ENCODE measurements around the gene ECI2. TPM values are rescaled to one million over a fixed set of nuclear protein-coding genes. Genes with fewer than 3 reads are reported as not detected.

ECI2 gene
- total and polyA plus RNA-seq, 2 donors (not counting 3 experiments of a cell fraction or from before 2014, with no cell fraction given): 33.5 to 91.0 TPM

- DNase-seq (ENCODE audit: low read depth, low spot score) (no peak), FAIRE-seq (no peak)
- no peak within 1 kb of the TSS for H3K4me2 ChIP-seq (ENCODE audit: insufficient read depth, low read length)
- no peaks in the 10 kb centered on the region for H3K4me1 ChIP-seq (ENCODE audit: control insufficient read depth, extremely low read depth, insufficient read depth, low read length)
- BruUV-seq (replicated peaks): no TSS peak
- H2AFZ ChIP-seq (ENCODE audit: low read depth, low read length): peak within 1 kb of the TSS; percentile 67
- H3K79me2 ChIP-seq (ENCODE audit: control insufficient read depth, insufficient read depth, low read length): no peaks in the 10 kb centered on the region
- ChIA-PET CTCF (no interaction called here), POLR2A (interaction anchor here (1.0 kb wide), 1 partner anchor 11 kb away, joined by 7 read pairs; no protein-coding TSS in a partner anchor)
- H3K4me3 ChIP-seq (replicated peaks in 1 of 3; ENCODE audit: insufficient read depth in 1 of 3, low read depth in 1 of 3, low read length in 3 of 3): no peak within 1 kb of the TSS
- H4K20me1 ChIP-seq (replicated peaks; ENCODE audit: control insufficient read depth, extremely low read depth, insufficient read depth, low read length): no peaks in the 10 kb centered on the region
- H3K9me3 ChIP-seq (replicated peaks; ENCODE audit: control insufficient read depth, insufficient read depth, low read length): no peaks in the 10 kb centered on the region
- no peaks in the 10 kb centered on the region for H3K9me1 ChIP-seq (replicated peaks; ENCODE audit: control insufficient read depth, extremely low read depth, insufficient read depth, low read length)
- H3K9ac ChIP-seq (replicated peaks; ENCODE audit: extremely low read depth, insufficient read depth, low read length): no peak within 1 kb of the TSS
- no peak for TF ChIP-seq POLR2AphosphoS5 (IDR thresholded peaks at IDR 0.05; ENCODE audit: insufficient read depth, low read depth, low read length)
- dilution Hi-C loops (cut with MboI; ENCODE audit: extremely low pct_ligation_motif_present, low sequenced_read_pairs): no loop called here
- H3K27ac ChIP-seq (ENCODE audit: insufficient read depth, low read depth, low read length): no peak within 1 kb of the TSS
- no peaks in the 10 kb centered on the region for H3K36me3 ChIP-seq (ENCODE audit: control insufficient read depth in 2 of 2, extremely low read depth in 1 of 2, insufficient read depth in 2 of 2, low read length in 2 of 2)
- intact Hi-C loops (cut with micrococcal nuclease): no loop called here
- no peaks in the 10 kb centered on the region for H3K27me3 ChIP-seq (ENCODE audit: control insufficient read depth in 2 of 2, insufficient read depth in 2 of 2, low read length in 2 of 2)
Measured at GRCh38 chr6:4078691-4079471, 56.5 kb downstream of the ECI2 start, which contains the start of gene FAM217A. Gene FAM217A (minus strand): TSS chr6:4079137. CDS start chr6:4077414, 1,723 bp downstream.

- ChIA-PET CTCF (interaction anchor here (0.8 kb wide), 1 partner anchor 12 kb away, joined by 3 read pairs; no protein-coding TSS in a partner anchor), POLR2A (no interaction called here)
- TF ChIP-seq POLR2AphosphoS5 (IDR thresholded peaks at IDR 0.05; ENCODE audit: insufficient read depth, low read depth, low read length): no peak
- TF ChIP-seq POLR2A (IDR thresholded peaks at IDR 0.05; ENCODE audit: low read depth, low read length): no peak
- no peak for TF ChIP-seq FOS (IDR thresholded peaks at IDR 0.05; ENCODE audit: borderline replicate concordance, insufficient read depth, low read length)
- TF ChIP-seq MYC (IDR thresholded peaks at IDR 0.05; ENCODE audit: low read depth, low read length): no peak
- TF ChIP-seq MAX (IDR thresholded peaks at IDR 0.05; ENCODE audit: insufficient read depth, insufficient read length): no peak
- no peak for TF ChIP-seq JUN (IDR thresholded peaks at IDR 0.05; ENCODE audit: borderline replicate concordance, insufficient read depth, insufficient read length, low read depth)
- no peak for TF ChIP-seq CTCF (IDR thresholded peaks at IDR 0.05; ENCODE audit: extremely low read depth in 1 of 2, insufficient read depth in 1 of 2, low read depth in 1 of 2, low read length in 2 of 2)
- no peak for TF ChIP-seq EZH2 (IDR thresholded peaks at IDR 0.05; ENCODE audit: borderline replicate concordance, low read depth, low read length, severe bottlenecking)
- TF ChIP-seq GATA2 (IDR thresholded peaks at IDR 0.05; ENCODE audit: insufficient read depth, insufficient read length, low read depth, low read length): no peak
- Histone ChIP-seq H3K4me2 (ENCODE audit: insufficient read depth, low read length) (no peak overlapping the region), H3K27ac (ENCODE audit: insufficient read depth, low read depth, low read length) (no peak overlapping the region), H3K36me3 (ENCODE audit: control insufficient read depth in 2 of 2, extremely low read depth in 1 of 2, insufficient read depth in 2 of 2, low read length in 2 of 2) (no peaks in the 10 kb centered on the region), H3K9me1 (replicated peaks; ENCODE audit: control insufficient read depth, extremely low read depth, insufficient read depth, low read length) (no peaks in the 10 kb centered on the region), H3K79me2 (ENCODE audit: control insufficient read depth, insufficient read depth, low read length) (no peaks in the 10 kb centered on the region), H4K20me1 (replicated peaks; ENCODE audit: control insufficient read depth, extremely low read depth, insufficient read depth, low read length) (no peaks in the 10 kb centered on the region), H3K27me3 (ENCODE audit: control insufficient read depth in 2 of 2, insufficient read depth in 2 of 2, low read length in 2 of 2) (no peaks in the 10 kb centered on the region), H2AFZ (ENCODE audit: low read depth, low read length) (no peak overlapping the region), H3K9ac (replicated peaks; ENCODE audit: extremely low read depth, insufficient read depth, low read length) (no peak overlapping the region), H3K4me3 (replicated peaks in 1 of 3; ENCODE audit: insufficient read depth in 1 of 3, low read depth in 1 of 3, low read length in 3 of 3) (no peak overlapping the region), H3K4me1 (ENCODE audit: control insufficient read depth, extremely low read depth, insufficient read depth, low read length) (peaks cover 4% of the 10 kb centered on the region), H3K9me3 (replicated peaks; ENCODE audit: control insufficient read depth, insufficient read depth, low read length) (no peaks in the 10 kb centered on the region)
- intact Hi-C loops (cut with micrococcal nuclease): no loop called here
- dilution Hi-C loops (cut with MboI; ENCODE audit: extremely low pct_ligation_motif_present, low sequenced_read_pairs): no loop called here
- DNase-seq (ENCODE audit: low read depth, low spot score) (no peak), FAIRE-seq (no peak)
- no TSS peak for BruUV-seq (replicated peaks)
Measured at GRCh38 chr6:4074478-4075235, 60.7 kb downstream of the ECI2 start.
